ENCODE results near the gene ANTKMT.

- TF ChIP-seq CTCF (IDR thresholded peaks at IDR 0.05; ENCODE audit: extremely low read depth in 1 of 2, insufficient read depth in 1 of 2, low read depth in 1 of 2, low read length in 2 of 2): no peak
- no peak for TF ChIP-seq POLR2AphosphoS5 (IDR thresholded peaks at IDR 0.05; ENCODE audit: insufficient read depth, low read depth, low read length)
- TF ChIP-seq POLR2A (IDR thresholded peaks at IDR 0.05; ENCODE audit: low read depth, low read length): no peak
- no peak for TF ChIP-seq MYC (IDR thresholded peaks at IDR 0.05; ENCODE audit: low read depth, low read length)
- TF ChIP-seq JUN (IDR thresholded peaks at IDR 0.05; ENCODE audit: borderline replicate concordance, insufficient read depth, insufficient read length, low read depth): no peak
- no peak for TF ChIP-seq MAX (IDR thresholded peaks at IDR 0.05; ENCODE audit: insufficient read depth, insufficient read length)
- no peak for TF ChIP-seq EZH2 (IDR thresholded peaks at IDR 0.05; ENCODE audit: borderline replicate concordance, low read depth, low read length, severe bottlenecking)
Measured at GRCh38 chr16:732936-733335, 12.0 kb downstream of the ANTKMT start.

Data from endothelial cell of umbilical vein (primary cell).